Measurements from ENCODE around the gene POP4.

Gene POP4

GRCh38 chr19:29576761-29577648 is 29.1 kb upstream of the POP4 start:
- DNase-seq (ENCODE audit: low read depth in 1 of 2, low spot score in 1 of 2): peak in 1 of 2 donors; percentile 49

- no peak for DNase-seq (ENCODE audit: low read depth in 1 of 2, low spot score in 1 of 2)
Observed at GRCh38 chr19:29577649-29577963, 28.5 kb upstream of the POP4 start.

- no peak for DNase-seq (ENCODE audit: low read depth in 1 of 2, low spot score in 1 of 2)
Observed at GRCh38 chr19:29578349-29578748, 27.7 kb upstream of the POP4 start.

GRCh38 chr19:29579308-29579910 is 26.7 kb upstream of the POP4 start:
- DNase-seq (ENCODE audit: low read depth in 1 of 2, low spot score in 1 of 2): no peak

GRCh38 chr19:29581398-29581797 is 24.7 kb upstream of the POP4 start:
- DNase-seq (ENCODE audit: low read depth in 1 of 2, low spot score in 1 of 2): no peak

GRCh38 chr19:29583196-29583999 is 22.7 kb upstream of the POP4 start:
- no peak for DNase-seq (ENCODE audit: low read depth in 1 of 2, low spot score in 1 of 2)

- no peak for DNase-seq (ENCODE audit: low read depth in 1 of 2, low spot score in 1 of 2)
Observed at GRCh38 chr19:29586401-29586800, 19.7 kb upstream of the POP4 start.

GRCh38 chr19:29587059-29587458 is 19.0 kb upstream of the POP4 start:
- DNase-seq (ENCODE audit: low read depth in 1 of 2, low spot score in 1 of 2): no peak

- DNase-seq (ENCODE audit: low read depth in 1 of 2, low spot score in 1 of 2): peak in 1 of 2 donors; percentile 55
Observed at GRCh38 chr19:29587518-29587986, 18.5 kb upstream of the POP4 start.

GRCh38 chr19:29588095-29588494 is 18.0 kb upstream of the POP4 start:
- DNase-seq (ENCODE audit: low read depth in 1 of 2, low spot score in 1 of 2): no peak

- no peak for DNase-seq (ENCODE audit: low read depth in 1 of 2, low spot score in 1 of 2)
Observed at GRCh38 chr19:29590278-29590677, 15.8 kb upstream of the POP4 start.

GRCh38 chr19:29591670-29592069 is 14.4 kb upstream of the POP4 start:
- DNase-seq (ENCODE audit: low read depth in 1 of 2, low spot score in 1 of 2): no peak

- DNase-seq (ENCODE audit: low read depth in 1 of 2, low spot score in 1 of 2): no peak
Observed at GRCh38 chr19:29593869-29594268, 12.2 kb upstream of the POP4 start.

GRCh38 chr19:29596080-29596727 is 9.9 kb upstream of the POP4 start:
- DNase-seq (ENCODE audit: low read depth in 1 of 2, low spot score in 1 of 2): no peak

- no peak for DNase-seq (ENCODE audit: low read depth in 1 of 2, low spot score in 1 of 2)
Observed at GRCh38 chr19:29596885-29597525, 9.1 kb upstream of the POP4 start.

- DNase-seq (ENCODE audit: low read depth in 1 of 2, low spot score in 1 of 2): no peak
Observed at GRCh38 chr19:29598036-29598435, 8.0 kb upstream of the POP4 start.

- no peak for DNase-seq (ENCODE audit: low read depth in 1 of 2, low spot score in 1 of 2)
Observed at GRCh38 chr19:29598496-29598895, 7.6 kb upstream of the POP4 start.

GRCh38 chr19:29603308-29603707 is 2.8 kb upstream of the POP4 start:
- no peak for DNase-seq (ENCODE audit: low read depth in 1 of 2, low spot score in 1 of 2)

- no peak for DNase-seq (ENCODE audit: low read depth in 1 of 2, low spot score in 1 of 2)
Observed at GRCh38 chr19:29606420-29606747, 301 bp downstream of the POP4 start.

- DNase-seq (ENCODE audit: low read depth in 1 of 2, low spot score in 1 of 2): no peak
Observed at GRCh38 chr19:29609636-29610035, 3.6 kb downstream of the POP4 start.

- no peak for DNase-seq (ENCODE audit: low read depth in 1 of 2, low spot score in 1 of 2)
Observed at GRCh38 chr19:29610213-29610573, 4.1 kb downstream of the POP4 start.

Measured in activated CD4-positive, alpha-beta T cell treated with anti-CD3 and anti-CD28 coated beads, Interleukin-2, amount 50 U/mL, for 24 hours (primary cell).